GM19467 (cell line): ENCODE results near the gene IRF2.

Source experiments
- ATAC-seq: cut with Tn5 transposase; IDR thresholded peaks from one replicate; pipeline ENCODE4 v1.9.1; 2021; ENCODE audit warnings: mild to moderate bottlenecking, moderate library complexity; ENCODE audit not compliant: unreplicated experiment

The IRF2 gene

GRCh38 chr4:184475096-184475461 lies 729 bp upstream of the IRF2 start:
- ATAC-seq, result peak; percentile 14

DNA sequence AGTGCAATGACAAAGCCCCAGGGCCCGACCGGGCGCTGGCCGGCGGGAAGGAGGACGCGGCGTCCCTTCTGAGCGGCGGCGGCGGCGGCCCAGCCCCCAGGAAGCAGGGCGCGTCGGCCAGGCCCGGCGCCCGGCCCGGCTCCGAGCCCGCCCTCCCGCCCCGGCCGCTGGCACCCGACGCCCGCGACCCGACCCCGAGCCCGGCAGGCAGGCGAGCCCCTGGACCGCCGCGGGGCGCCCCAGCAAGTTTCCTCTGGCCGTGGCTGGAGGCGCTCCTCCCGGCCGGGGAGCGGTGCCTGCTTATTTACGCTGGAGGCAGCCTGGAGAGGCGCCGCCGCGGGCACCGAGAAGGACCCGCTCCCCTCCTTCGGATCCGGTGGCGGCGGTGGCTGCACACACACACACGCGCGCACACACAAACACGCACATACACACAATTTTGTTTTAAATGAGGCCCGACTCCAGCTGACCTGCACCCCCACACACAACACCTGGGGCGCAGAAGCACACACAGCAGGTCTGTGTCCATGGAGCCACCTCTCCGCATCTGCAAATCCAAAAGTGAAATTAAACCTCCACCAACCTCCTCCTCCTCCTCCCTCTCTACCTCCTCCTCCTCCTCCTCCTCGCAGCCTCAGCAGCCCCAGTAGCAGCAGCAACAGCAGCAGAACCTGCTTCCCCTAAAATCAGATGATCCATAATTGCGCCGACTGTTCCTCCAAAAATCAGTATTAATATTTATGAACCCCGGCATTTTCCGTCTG lies 669 bp downstream of the IRF2 start:
- ATAC-seq, result no peak

DNA sequence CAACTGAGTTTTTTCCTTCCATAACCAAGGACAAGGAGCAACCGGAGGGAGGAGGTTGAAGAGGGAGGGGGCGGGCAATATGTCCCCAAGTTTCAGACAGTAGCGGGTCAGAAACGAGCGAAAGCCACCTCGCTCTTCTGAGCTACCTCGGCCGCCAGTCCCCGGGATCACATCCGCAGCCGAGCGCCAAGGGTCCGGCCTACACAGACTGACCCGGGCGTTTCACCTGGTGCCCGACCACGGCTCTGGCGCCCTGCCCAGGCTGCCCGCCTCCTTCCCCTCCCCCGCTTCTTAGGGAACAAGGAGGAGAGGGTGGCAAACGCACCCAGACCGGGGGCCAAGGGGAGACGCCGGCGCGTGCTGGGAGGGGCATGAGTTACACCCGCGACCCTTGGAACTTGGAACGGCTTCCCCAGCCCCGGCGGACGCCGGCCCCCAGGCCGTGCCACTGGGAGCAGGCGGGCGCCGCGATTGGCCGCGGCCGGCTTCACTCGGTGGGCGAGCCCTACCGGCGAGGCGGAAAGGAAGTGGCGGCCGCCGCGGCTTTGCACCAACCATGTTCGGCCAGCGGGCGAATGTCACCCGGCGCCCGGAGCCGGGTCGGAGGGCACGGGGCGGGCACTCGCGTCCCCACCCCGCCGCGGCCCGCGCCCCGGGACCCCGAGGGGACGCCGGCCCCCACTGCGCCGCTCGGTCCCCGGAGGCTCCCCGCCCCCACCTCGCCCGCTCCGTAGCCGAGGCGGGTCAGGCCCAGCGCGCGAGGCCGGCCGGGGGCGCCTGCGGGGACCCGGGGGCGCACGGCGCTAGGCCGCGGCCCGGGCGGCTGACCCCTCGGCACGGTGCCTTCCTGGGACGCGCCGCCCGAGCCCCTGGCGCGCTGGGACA lies 1.5 kb downstream of the IRF2 start:
- ATAC-seq, result peak; percentile 29

DNA sequence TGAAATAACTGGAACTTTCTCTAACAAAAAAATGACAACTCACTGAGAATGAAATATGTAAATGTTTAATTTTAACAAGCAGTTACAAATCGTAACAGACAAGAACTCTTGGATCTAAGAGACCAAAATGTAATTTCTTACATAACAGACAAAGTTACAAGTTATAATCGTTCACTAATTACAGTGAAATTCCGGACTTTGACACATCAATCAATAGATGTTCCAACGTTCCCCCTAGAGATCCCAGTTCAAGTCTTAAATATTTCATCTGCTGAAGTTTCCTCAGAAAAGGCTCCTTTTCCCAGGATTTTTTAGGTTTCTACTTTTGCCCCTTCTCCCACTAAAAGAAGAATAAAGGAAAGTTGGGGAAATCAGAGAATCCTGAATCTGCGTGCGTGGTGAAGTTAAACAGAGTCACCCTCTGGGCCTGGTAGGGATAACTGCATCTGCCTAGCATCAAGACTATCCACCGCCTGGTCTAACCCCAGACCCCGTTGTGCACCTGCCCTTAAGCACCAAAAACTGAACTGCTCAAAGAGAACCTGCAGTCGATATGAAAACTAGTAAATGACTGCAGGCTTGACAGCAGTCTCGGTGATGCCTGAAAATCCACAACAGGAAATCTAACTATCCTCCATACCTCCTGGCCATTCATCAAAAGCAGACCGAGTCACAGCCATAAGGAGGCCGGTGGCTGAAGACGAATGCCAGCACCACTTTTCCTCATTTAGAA lies 2.3 kb downstream of the IRF2 start:
- no peak for ATAC-seq

- no peak for ATAC-seq
These were observed 3.6 kb downstream of the IRF2 start for GRCh38 chr4:184470785-184471110.

GRCh38 chr4:184466634-184467033 lies 7.7 kb downstream of the IRF2 start:
- ATAC-seq, result no peak

GRCh38 chr4:184464759-184465454 lies 9.4 kb downstream of the IRF2 start:
- ATAC-seq, result no peak

GRCh38 chr4:184463856-184464255 lies 10.5 kb downstream of the IRF2 start:
- no peak for ATAC-seq

GRCh38 chr4:184463158-184463557 lies 11.2 kb downstream of the IRF2 start:
- no peak for ATAC-seq

- no peak for ATAC-seq
These were observed 11.6 kb downstream of the IRF2 start for GRCh38 chr4:184462724-184463123.

DNA sequence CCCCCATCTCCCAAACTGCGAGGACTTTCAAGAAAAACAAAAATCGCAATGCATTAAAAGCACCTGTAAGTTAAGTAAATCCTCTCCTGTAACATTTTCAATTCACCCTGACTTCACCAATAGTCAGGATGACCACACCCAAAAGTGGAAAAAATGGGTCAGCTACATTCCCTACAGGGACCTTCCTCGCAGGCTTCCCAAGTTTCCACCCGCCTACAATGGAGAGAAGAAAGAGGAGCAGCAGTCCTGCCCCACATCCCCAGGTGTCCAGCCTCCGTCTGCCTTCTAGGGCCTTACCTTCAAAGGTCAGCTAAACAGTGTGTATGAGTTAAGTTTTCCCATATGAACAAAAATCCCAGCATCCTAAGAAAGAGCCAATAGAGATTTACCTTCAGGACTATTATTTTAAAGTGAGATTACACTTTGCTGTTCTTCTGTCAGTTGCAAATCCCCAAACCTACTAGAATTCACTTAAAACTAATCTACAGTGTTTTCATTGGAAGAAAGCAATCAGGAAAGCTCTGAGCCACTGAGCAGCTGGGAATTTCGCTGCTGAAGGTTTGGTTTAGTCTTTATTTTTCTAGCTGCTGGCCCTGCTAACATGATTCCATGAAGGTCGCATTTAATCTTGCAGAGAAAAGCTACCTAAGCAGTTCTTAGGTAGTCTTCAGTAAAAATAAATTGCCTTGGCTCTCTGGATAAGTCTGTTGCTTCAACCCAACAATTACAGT lies 12.5 kb downstream of the IRF2 start:
- no peak for ATAC-seq

- no peak for ATAC-seq
These were observed 13.7 kb downstream of the IRF2 start for GRCh38 chr4:184460499-184461285.

GRCh38 chr4:184459413-184459812 lies 14.9 kb downstream of the IRF2 start:
- no peak for ATAC-seq

DNA sequence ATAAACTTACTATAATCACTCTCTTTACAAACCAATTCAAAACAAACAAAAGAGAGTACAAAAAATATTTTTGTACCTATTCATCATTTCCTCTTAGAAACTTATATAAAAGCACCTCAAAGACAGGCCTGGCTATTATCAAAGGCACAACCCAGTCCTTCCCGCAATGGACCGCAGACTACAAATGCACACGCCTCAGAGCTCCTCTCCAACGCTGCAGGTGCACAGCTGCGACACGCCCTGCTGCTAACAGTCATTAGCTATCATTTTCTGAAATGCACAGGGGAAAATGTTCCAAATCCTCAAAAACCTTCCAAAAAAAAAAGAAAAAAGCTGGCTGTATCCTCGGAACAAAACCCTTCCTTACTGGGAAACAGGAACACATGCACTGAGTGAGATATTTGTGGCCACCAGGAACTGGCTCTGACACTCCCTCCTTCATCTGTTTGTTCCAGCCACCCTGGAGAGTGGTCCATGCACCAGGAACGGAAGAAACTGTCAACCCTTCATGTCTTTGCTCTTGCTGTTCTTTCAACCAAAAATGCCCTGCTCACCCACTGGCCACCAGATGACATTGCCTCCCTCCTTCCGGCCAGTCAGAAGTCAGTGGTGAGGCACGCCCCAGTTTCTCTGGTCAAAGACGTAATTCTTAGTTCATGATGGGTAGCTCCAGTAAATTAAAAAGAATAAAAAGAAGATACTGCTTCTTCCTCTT lies 16.7 kb downstream of the IRF2 start:
- ATAC-seq, result no peak

DNA sequence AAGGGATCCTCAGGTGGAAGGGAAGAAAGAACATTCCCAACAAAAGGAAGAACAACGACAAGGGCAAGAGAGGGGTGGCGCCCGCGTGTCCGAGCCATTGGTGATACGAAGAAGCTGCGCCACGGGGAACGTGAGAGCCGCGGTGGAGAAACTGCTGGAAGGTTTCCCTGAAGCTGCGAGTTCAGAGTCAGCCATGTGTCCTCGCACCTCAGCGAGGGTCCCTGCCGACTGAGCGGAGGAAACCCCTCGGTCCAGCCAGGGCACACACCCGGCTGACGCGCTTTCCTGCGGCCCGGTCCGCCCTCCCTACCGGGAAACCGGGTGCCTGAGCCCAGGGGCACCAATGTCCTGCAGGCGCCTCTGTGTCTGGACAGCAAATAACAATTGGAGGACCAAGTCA lies 18.0 kb downstream of the IRF2 start:
- no peak for ATAC-seq

DNA sequence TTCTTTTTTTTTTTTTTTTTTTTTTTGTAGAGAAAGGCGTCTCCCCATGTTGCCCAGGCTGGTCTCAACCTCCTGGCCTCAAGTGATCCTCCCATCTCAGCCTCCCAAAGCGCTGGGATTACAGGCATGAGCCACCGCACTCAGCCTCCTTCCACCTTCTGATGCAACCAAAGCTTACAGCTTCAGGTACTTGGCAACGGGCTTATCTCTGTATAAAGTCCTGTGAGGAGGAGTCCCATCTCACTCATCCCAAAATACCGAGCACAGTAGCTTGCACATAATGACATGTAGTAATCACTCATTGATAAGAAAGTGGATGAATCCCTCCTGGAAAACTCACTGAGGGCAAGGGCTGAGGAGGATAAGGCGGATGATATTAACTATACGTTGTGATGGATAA lies 19.1 kb downstream of the IRF2 start:
- no peak for ATAC-seq

GRCh38 chr4:184453365-184454160 lies 20.8 kb downstream of the IRF2 start:
- ATAC-seq, result peak; percentile 61

DNA sequence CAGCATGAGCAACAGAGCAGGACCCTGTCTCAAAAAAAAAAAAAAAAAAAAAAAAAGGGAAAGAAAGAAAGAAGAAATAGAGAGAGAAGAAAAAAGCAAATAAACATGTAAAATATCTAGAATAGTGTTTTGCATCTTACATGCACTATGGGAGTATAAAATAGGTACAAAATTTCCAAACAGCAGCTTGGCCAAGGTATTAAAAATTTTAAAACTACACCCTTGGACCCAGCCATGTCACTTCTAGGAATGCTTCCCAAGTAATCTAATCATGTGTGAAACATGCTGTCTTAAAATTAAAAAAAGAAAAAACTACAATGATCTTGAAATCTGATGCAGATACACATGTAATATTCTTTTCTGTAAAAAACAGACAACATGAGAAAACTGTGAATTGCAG lies 21.6 kb downstream of the IRF2 start:
- no peak for ATAC-seq
